HG03196 (cell line): ENCODE data around the gene CLASRP.

Experiments
- ATAC-seq: cut with Tn5 transposase; IDR thresholded peaks from one replicate; pipeline ENCODE4 v1.9.1; 2021; ENCODE audit not compliant: unreplicated experiment

CLASRP gene

GRCh38 chr19:45058622-45059159 is 19.8 kb downstream of the CLASRP start:
- ATAC-seq, result no peak

GRCh38 chr19:45059258-45059965 is 20.6 kb downstream of the CLASRP start:
- ATAC-seq, result no peak

GRCh38 chr19:45061965-45062364 is 23.1 kb downstream of the CLASRP start:
- no peak for ATAC-seq

GRCh38 chr19:45063851-45064801 is 25.3 kb downstream of the CLASRP start:
- ATAC-seq, result no peak

GRCh38 chr19:45066921-45067661 is 28.2 kb downstream of the CLASRP start:
- no peak for ATAC-seq

GRCh38 chr19:45068041-45068440 is 29.2 kb downstream of the CLASRP start:
- no peak for ATAC-seq

- ATAC-seq, result no peak
These were observed 30.2 kb downstream of the CLASRP start for GRCh38 chr19:45069056-45069455.

- ATAC-seq, result no peak
These were observed 31.4 kb downstream of the CLASRP start for GRCh38 chr19:45070214-45070613.

GRCh38 chr19:45070861-45071544 is 32.2 kb downstream of the CLASRP start:
- no peak for ATAC-seq

GRCh38 chr19:45071545-45071938 is 32.7 kb downstream of the CLASRP start:
- ATAC-seq, result no peak

GRCh38 chr19:45071969-45072790 is 33.3 kb downstream of the CLASRP start:
- no peak for ATAC-seq

GRCh38 chr19:45074744-45075300 is 36.0 kb downstream of the CLASRP start:
- no peak for ATAC-seq

GRCh38 chr19:45075301-45076028 is 36.6 kb downstream of the CLASRP start:
- ATAC-seq, result peak; percentile 47

- peak; percentile 33 for ATAC-seq
These were observed 37.4 kb downstream of the CLASRP start, which contains the start of gene ZNF296 for GRCh38 chr19:45076029-45076850. TSS of gene ZNF296 (minus strand) at chr19:45076478. CDS start at chr19:45076373, 105 bp downstream.

GRCh38 chr19:45076851-45077730 is 38.2 kb downstream of the CLASRP start:
- ATAC-seq, result no peak

- no peak for ATAC-seq
These were observed 39.7 kb downstream of the CLASRP start for GRCh38 chr19:45078390-45079062.
